Common myeloid progenitor, CD34-positive (primary cell): Measurements from ENCODE around the gene ELK3.
"Not testable (repeated sequence)": the region's sequence is repeated elsewhere in the genome, so short reads cannot be mapped to it uniquely, and the experiment has no call there.

Experiments used
- CTCF ChIA-PET: fragments of 350-600 bp; sonication (Branson Sonifier 250); formaldehyde crosslinking; loops from one replicate; lab custom pipeline; 2021; ENCODE audit warnings: antibody characterized with exemption; lab: Charles Lee
- POLR2A ChIA-PET: fragments of 350-600 bp; sonication (Branson Sonifier 250); formaldehyde crosslinking; loops from one replicate; lab custom pipeline; 2021; ENCODE audit warnings: antibody characterized with exemption; lab: Charles Lee
- DNase-seq, 3 donors: peaks; one replicate each; pipeline versions ENCODE4 v3.0.0 to v3.0.0-alpha.2; 2013
- H3K27ac ChIP-seq, 2 experiments: 1 replicate in 1 of 2; 2 replicates in 1 of 2; pipeline ENCODE4 v1.7.0; 2013; ENCODE audit warnings: inconsistent platforms in 2 of 2, low read length in 2 of 2, mild to moderate bottlenecking in 2 of 2, low read depth in 1 of 2, moderate library complexity in 1 of 2; ENCODE audit not compliant: severe bottlenecking in 2 of 2, insufficient read depth in 1 of 2, poor library complexity in 1 of 2
- H3K27me3 ChIP-seq, 5 experiments: replicated peaks in 2 of 5; 1 replicate in 3 of 5; 2 replicates in 2 of 5; pipeline versions ENCODE4 v1.6.1 to v1.7.0; 2013; ENCODE audit warnings: low read length in 4 of 5, mild to moderate bottlenecking in 2 of 5, moderate library complexity in 2 of 5, inconsistent platforms in 1 of 5; ENCODE audit not compliant: insufficient read depth in 5 of 5, control insufficient read depth in 4 of 5
- H3K36me3 ChIP-seq, 4 experiments: 1 replicate in 2 of 4; 2 replicates in 2 of 4; pipeline versions ENCODE4 v1.6.1 to v1.7.0; 2013; ENCODE audit warnings: low read length in 3 of 4, control low read depth in 1 of 4, mild to moderate bottlenecking in 1 of 4; ENCODE audit not compliant: control insufficient read depth in 4 of 4, insufficient read depth in 4 of 4
- H3K4me1 ChIP-seq, 4 experiments: 1 replicate in 3 of 4; 2 replicates in 1 of 4; pipeline versions ENCODE4 v1.6.1 to v1.7.1; 2013; ENCODE audit warnings: low read length in 3 of 4, mild to moderate bottlenecking in 3 of 4, control low read depth in 1 of 4, inconsistent platforms in 1 of 4, moderate library complexity in 1 of 4; ENCODE audit not compliant: control insufficient read depth in 4 of 4, insufficient read depth in 4 of 4; ENCODE audit errors: control extremely low read depth in 1 of 4
- H3K4me3 ChIP-seq, 7 experiments: 1 replicate in 4 of 7; 2 replicates in 3 of 7; pipeline versions ENCODE4 v1.5.1 to v1.7.0; 2013; ENCODE audit warnings: mild to moderate bottlenecking in 7 of 7, low read length in 6 of 7, moderate library complexity in 6 of 7, inconsistent platforms in 2 of 7, low read depth in 2 of 7, control low read depth in 1 of 7; ENCODE audit not compliant: insufficient read depth in 4 of 7, control insufficient read depth in 1 of 7; ENCODE audit errors: extremely low read depth in 1 of 7
- H3K9me3 ChIP-seq, 5 experiments: 1 replicate in 4 of 5; 2 replicates in 1 of 5; pipeline versions ENCODE4 v1.6.1 to v1.7.1; 2013; ENCODE audit warnings: low read length in 4 of 5, mild to moderate bottlenecking in 2 of 5, inconsistent platforms in 1 of 5, low read depth in 1 of 5, moderate library complexity in 1 of 5; ENCODE audit not compliant: control insufficient read depth in 4 of 5, insufficient read depth in 2 of 5; ENCODE audit errors: control extremely low read depth in 1 of 5
- WGBS: methylation state at CpG from one replicate; pipeline ENCODE4 v1.1.5; 2013; ENCODE audit not compliant: insufficient coverage; 5-methylcytosine and 5-hydroxymethylcytosine counted together

Gene ELK3

GRCh38 chr12:96315741-96316481 is 121.7 kb downstream of the ELK3 start:
- not testable (repeated sequence) for H3K27ac ChIP-seq, H3K9me3 ChIP-seq, H3K27me3 ChIP-seq, H3K36me3 ChIP-seq, H3K4me1 ChIP-seq
- ChIA-PET POLR2A (interaction anchor here (0.5 to 0.6 kb wide), 2 partner anchors 15 to 28 kb away, joined by 3 read pairs; no protein-coding TSS in a partner anchor), CTCF (interaction anchor here (1.1 to 2.9 kb wide), 5 partner anchors 21 to 174 kb away, joined by 4 to 9 read pairs (median 4); partner anchors contain the start of gene CDK17)
- H3K4me3 ChIP-seq: peak overlapping the region in 6 of 7 experiments; percentile 9 to 68 (median 56)
- WGBS: 46% methylated on average over 9 of the region's 33 CpGs
- DNase-seq: peak in 2 of 3 donors; percentile 24 to 47

DNA sequence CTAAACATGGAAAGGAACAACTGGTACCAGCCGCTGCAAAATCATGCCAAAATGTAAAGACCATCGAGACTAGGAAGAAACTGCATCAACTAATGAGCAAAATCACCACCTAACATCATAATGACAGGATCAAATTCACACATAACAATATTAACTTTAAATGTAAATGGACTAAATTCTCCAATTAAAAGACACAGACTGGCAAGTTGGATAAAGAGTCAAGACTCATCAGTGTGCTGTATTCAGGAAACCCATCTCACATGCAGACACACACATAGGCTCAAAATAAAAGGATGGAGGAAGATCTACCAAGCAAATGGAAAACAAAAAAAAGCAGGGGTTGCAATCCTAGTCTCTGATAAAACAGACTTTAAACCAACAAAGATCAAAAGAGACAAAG is 123.6 kb downstream of the ELK3 start:
- POLR2A ChIA-PET, H3K4me3 ChIP-seq, CTCF ChIA-PET, H3K4me1 ChIP-seq, H3K27ac ChIP-seq, DNase-seq, H3K9me3 ChIP-seq, H3K36me3 ChIP-seq, H3K27me3 ChIP-seq: not testable (repeated sequence)
- WGBS: no CpG with 5 or more reads among the region's 2 CpGs
